NCI-H2227 (cell line): ENCODE measurements around the gene SLC43A1.
A peak's percentile ranks its signal among the peaks of the same experiment; 100 is the strongest.

ENCODE experiments used
- DNase-seq: peaks from one replicate; lab custom pipeline; 2025; ENCODE audit not compliant: unreplicated experiment; lab: John Stamatoyannopoulos, UW

The SLC43A1 gene

DNA sequence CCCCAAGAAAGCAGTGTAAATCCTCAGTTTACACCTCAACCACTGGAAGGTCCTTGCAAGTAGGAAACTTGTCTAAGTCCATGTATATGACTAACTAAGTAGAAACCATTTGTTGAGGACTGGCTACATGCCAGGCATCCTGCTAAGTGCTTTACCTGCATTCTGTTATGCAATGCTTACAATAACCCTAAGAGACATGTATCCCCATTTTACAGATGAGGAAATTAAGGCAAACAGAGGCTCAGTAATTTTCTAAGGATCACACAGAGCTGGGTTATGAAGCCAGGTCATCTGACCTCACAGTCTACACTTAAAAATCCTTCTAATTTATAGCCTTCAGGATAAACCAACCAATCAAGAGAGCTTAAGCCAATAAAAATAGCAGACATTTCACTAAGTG lies 13.5 kb upstream of the SLC43A1 start:
- DNase-seq, result no peak

DNA sequence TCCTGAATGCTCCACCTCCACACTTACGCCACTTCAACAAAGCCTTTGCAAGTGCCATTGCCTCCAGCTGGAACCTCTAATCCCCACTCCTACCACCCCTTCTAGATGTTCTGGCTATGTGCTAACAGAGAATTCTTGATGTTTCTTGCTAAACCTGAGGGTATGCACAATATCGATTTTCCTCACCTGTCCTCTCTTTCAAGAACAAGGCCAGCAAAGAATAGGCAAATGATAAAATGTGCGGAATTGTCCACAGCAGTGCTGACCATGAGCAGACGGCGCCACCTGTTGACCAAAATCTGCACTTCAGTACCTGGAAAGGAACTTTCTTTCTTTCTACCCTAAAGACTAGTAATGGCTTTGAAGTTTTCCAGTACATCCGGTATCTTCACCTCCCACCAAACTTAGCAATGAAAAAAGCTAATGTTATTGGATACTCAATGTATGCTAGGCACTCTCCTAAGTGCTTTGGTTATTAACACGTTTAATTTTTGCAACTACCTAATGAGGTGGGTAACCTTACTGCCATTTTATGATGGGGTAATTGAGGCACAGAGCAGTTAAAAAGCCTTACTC lies 11.6 kb upstream of the SLC43A1 start:
- peak; percentile 82 for DNase-seq

DNA sequence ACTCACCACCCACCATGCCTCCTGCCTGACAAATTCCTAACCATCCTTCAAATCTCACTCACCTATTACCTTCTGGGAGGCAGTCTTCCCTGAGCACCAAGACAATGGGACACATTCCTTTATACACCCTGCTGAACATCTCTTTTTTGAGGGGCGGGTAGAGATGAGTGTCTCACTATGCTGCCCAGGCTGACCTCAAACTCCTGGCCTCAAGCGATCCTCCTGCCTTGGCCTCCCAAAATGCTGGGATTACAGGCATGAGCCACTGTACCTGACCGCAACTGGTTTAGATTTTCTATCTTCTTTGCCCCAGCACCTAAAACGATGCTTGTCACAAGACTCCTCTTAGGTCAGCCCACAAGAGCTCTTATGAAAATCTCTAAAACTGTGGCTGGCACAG lies 7.9 kb upstream of the SLC43A1 start:
- DNase-seq, result no peak

DNA sequence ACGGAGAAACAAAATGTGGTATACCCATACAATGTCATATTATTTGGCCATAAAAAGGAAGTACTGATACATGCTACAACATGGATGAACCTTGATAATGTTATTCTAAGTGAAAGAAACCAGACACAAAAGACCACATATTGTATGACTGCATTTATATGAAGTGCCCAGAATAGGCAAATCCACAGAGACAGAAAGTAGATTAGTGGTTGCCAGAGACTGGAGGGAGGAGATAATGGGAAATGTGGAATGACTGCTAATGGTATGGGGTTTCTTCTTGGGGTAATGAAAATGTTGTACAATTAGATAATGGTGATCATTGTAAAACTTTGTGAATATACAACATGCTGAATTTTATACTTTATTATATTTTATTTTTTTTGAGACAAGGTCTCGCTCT lies 5.6 kb upstream of the SLC43A1 start:
- DNase-seq, result no peak

DNA sequence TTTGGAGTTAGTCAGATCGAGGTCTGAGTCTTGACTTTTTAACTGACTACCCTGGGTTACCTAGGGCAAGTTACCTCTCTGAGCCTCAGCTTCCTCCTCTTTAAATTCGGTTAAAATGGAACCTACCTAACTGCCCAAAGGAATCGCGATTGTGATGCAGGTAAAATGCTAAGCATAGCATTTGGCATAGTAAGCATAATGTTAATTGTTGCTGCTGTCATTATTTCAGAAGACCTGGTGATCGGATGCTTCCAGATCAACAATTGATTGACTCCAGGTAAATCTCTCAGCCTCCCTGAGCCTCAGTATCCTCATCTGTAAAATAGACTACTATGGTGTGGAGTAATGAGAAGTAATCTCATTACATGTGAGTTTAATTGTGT lies 550 bp upstream of the SLC43A1 start:
- no peak for DNase-seq

DNA sequence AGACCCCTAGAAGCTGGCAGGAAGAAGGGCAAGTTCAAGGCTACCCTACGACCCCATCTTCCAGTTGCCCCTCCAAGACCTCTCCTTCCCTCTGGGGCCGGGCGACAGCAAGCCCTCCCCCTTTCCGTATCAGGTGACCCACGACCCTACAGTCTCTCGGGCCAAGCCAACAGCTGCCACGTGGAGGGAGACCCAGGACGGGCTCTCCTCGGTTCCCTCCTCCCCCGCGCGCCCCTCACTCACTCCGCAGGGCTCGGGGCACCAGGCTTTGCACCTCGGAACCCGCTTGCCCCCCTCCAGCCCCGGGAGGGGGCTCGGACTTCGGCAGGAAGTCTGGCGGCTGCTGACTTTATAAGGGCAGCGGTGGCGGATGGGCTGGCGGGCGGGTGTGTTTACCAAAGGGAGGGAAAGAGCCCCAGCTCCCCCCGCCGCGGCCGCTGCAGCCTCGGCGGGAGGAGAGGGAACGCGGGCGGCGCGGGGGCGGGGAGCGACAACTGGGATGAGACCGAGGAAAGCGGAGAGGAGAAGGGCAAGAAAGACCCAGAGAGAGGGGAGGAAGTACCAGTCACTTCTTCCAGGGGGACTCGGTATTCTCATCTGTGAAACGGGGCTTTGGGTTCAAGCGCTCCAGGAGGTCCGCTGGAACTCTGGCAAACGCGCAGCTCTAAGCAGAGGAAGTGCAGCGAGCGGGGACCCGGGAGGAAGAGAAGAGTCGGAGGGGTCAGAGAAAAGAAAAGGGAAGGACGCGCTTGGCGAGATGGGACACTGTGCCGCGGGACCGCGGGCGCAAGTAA lies 767 bp downstream of the SLC43A1 start:
- DNase-seq, result peak; percentile 45

DNA sequence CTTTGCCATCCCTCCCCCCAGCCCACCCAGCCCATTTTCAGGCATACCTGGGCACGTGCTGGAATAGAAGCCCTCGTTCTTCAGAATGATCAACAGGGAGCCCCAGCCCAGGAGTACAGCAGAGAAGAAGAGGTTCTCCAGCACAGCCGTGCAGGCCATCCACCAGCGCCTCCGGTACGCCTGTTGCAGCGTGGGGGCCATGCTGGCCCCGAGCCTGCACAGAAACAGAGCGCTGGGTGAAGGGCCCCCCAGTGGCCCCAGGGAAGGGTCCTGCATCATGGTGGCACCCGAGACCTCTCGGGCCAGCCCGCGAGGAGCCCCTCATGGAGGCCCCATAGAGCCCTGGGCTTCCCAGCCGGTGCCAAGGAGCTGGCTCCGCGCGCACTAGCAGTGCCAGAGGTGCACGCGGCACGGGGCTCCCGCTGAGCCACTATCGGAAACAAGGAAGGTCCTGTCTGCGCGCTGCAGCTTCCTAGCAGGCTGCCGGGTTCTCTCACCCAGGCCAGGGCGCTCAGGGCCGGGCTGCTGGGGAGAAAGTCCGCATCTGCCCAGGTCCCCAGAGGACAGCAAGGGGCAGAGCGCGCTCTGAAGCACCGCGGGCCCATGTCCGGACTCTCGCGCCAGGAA lies 1.5 kb downstream of the SLC43A1 start:
- DNase-seq, result peak; percentile 30

DNA sequence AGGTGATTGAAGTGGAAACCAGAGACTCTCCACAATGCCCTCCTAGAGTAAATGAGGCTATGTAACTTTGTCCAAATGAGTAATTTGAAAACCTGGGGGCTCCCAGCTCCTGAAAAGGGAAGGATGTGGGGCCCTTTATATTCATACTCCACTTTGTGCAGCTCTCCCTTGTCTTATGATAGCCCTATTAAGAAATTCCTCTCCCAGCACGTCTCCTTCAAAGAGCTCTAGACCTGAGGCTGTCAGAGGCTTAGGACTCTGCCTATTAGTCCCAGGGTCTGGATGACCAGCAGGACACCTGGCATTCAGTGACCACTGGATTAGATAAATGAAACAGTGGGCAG lies 2.1 kb downstream of the SLC43A1 start:
- DNase-seq, result no peak

DNA sequence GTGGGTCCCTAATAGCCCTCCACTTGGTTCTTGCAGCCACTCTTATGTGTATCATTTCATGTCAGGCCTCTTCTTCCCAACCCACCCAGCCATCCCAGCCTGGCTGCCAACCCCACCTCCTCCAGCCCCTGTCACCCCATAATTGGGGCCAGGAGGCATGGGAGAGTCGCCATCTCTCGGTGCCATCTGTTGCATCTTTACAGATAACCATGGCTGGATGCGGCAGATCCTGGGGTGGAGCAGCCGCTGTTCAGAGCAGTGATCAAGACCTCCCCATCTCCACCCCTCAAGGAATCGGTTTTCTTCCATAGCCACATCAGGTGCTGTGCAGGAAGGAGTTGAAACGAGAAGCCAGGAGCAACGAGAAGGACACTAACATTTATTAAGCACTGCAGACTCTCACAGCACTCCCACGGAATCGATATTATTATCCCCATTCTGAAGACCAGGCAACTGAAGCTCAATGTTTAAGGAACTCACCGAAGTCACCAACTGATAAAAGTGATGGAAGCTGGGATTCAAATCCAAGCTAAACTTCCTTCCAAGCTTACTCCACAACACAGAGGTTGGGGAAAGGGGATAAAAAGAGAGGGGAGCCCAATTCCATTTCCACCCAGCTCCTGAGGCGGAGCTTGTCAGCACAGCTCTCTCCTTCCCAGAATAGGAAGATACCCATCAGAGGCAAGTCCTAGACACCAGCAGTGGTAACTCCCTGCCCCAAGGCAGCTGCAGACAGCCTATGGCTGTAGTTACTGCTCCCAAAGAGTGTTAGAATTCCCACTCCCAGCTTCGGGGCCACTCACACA lies 2.7 kb downstream of the SLC43A1 start:
- no peak for DNase-seq

DNA sequence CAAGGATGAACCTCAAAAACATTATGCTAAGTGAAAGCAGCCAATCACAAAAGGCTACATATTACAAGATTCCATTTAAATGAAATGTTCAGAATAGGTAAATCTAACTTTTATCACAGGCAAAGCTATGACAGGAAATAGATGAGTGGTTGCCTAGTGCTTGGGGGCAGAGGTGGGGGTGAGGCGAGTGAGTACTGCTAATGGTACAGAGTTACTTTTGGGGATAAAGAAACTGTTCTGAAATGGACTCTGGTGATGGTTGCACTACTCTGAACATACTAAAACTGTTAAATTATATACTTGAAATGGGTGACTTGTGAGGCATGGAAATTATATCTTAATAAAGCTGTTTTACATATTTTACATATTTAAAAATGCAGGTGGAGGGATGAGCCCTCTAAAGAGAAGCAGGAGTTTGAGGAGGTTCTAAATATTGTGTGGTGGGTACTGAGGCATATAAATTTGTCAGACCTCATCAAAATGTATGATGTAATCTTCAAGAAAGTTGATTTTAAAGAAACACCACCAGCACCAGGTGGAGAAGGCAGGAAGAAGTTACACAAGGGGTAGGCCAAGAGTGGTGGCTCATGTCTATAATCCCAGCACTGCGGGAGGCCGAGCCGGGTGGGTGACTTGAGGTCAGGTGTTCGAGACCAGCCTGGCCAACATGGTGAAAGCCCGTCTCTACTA lies 3.6 kb downstream of the SLC43A1 start:
- no peak for DNase-seq

DNA sequence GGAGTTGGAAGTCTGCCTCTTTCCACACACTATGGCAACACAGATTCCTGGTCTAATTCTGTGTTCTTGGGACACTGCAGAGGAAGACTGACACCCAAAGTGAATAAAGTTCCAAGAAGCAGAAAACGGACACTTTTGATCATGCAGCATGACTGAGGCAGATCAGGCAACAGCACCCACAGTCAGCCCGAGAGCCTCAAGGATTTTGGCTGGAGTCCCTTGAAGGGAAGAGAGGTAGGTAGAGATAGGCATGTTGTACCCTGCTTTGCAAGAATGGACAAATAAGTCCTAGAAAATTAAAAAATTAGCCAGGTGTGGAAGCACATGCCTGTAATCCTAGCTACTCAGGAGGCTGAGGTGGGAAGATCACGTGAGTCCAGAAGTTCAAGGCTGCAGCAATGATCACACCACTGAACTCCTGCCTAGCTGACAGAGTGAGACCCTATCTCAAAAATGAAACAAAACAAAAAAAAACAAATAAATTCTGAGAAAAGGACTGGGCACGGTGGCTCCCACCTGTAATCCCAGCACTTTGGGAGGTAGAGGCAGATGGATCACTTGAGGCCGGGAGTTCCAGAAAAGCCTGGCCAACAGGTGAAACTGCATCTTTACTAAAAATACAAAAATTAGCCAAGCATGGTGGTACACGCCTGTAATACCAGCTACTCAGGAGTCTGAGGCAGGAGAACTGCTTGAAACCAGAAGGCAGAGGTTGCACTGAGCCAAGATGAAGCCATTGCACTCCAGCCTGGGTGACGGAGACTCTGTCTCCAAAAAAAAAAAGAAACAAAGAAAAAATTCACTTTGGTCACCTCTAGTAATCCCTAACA lies 6.9 kb downstream of the SLC43A1 start:
- DNase-seq, result no peak

DNA sequence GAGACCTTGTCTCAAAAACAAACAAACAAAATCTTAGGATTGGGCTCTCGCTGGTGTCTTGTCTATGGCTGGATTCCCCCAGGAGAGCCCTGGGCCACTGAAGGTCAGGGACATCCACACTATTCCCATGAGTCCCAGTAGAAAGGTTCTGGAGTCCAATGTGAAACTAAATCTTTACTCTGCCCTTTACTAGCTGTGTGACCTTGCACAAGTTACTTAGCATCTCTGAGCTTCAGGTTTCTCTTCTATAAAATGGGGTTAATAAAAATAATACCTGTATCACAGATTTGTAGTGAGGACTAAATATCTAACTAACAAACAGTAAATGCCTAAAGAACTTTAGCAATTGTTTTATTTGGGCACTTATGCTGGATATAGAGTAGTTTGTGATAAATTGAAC lies 9.0 kb downstream of the SLC43A1 start:
- DNase-seq, result no peak

DNA sequence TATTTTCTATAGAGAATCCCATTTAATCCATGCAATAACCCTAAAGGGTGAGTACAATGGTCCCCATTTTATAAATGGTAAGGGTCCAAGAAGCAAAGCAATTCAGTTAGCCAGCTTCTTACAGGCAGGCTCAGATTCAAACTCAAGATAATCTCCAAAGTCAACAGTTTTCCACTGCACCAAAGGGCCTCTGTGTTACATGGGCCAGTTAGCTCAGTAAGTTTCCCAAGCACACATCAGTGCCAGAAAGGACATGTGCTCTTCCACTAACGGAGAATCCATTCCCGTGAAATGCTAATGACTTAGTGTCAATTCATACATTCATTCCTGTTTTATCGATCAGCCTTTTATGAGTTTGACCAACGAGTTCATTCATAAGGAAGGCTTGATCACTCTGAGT lies 11.0 kb downstream of the SLC43A1 start:
- DNase-seq, result no peak

DNA sequence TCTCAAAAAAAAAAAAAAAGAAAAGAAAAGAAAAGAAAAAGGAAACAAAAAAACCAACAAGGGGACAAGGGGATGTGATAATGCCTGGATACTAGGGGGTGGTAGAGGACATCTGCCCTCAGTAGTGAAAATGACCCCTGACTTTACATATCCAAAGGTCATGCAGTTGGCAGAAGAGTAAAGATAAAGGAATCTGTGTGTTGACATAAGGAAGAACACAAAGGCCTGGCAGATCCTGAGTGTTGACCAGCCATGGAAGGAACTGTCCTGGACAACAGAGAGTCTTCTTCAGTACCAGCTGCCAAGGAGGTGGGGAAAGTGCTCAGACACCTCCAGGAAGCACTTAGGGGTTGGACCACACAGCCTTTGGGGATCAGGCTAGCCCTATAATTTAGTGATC lies 12.6 kb downstream of the SLC43A1 start:
- no peak for DNase-seq

DNA sequence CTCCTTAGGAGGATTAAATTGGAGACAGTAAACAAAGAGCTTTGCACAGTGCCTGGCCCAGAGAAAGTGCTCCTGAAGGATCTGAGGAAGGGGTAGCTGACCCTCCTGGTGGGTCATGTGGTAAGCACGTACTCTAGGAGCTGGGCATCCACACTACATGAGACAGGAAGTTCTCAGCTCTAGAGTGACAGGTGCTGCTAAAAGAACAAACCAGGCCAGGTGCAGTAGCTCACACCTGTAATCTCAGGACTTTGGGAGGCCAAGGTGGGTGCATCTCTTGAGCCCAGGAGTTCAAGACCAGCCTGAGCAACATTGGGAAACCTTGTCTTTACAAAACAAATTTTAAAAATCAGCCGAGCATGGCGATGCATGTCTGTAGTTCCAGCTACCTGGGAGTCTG lies 13.1 kb downstream of the SLC43A1 start:
- no peak for DNase-seq

DNA sequence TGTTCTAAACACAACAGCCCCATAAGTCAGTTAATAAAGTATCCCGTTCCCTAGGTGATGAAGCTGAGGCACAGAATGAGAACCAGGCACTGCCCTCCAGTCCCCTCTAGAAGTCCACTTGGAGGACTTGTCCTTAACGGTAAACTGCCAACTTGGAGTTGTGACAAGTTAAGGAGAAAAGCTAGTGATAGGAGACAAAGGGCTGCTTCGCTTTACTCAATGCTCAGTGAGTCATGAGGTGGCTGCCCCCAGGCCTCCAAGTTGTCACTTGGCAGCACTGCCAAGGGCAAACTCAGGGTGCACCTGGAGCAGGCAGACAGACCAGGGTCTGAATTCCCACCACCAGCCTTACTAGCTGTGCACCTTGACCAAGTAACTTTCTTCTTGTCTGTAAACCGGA lies 13.5 kb downstream of the SLC43A1 start:
- DNase-seq, result no peak

DNA sequence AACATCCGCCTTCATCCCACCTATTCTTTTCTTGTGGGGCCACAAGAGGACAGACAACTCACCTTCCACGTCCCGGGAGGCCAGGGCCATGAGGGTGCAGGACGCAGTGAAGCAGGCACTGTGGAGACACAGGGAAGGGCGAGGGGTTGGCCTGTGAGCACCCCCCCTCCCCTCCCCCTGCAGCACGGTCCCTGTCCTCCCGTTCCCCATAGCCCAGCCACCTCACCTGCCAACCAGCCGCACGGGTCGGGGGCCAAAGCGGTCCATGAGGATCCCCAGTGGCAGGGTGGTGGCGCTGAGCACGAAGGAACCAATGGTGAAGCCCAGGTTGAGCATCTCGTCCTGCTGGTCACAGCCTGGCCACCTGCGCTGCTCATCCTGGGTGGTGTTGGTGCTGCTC lies 14.6 kb downstream of the SLC43A1 start:
- no peak for DNase-seq

DNA sequence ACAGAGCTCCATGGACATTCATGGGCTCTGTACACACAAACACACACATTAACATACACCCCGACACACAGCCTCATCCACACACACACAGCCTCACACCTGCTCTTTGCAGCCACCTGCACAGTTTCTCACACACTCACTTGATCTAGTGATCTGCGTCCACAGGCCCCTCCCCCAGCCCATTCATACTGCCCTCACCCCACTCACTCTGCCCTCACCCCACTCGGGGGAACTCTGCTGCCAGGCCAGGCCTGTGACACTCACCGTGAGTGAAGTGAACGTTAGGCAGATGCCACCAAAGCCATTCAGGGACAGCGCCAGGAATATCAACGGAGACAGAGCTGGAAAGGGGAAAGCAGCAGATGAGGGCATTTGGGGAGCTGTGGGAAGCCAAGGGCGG lies 15.0 kb downstream of the SLC43A1 start:
- no peak for DNase-seq

DNA sequence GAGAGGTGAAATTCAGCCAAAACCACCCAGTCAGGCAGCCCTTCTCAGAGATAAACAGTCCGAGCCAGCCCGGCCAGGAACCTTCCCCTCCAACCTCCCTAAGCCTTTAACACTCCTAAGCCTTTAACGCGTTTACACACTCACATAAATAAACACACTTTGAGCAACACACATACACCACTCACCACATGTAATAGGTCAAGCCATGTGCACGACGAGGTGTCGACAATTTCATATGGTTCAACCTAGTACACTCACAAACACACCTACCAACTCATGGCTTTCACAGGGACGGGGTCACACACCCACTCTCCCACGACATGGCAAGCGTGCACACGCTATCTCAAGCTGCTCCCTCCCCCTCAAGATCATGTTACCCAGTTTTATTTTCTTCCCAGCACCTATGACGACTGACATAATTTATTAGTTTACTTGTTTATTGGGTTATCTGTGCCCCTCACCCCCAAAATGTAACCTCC lies 15.5 kb downstream of the SLC43A1 start:
- no peak for DNase-seq

DNA sequence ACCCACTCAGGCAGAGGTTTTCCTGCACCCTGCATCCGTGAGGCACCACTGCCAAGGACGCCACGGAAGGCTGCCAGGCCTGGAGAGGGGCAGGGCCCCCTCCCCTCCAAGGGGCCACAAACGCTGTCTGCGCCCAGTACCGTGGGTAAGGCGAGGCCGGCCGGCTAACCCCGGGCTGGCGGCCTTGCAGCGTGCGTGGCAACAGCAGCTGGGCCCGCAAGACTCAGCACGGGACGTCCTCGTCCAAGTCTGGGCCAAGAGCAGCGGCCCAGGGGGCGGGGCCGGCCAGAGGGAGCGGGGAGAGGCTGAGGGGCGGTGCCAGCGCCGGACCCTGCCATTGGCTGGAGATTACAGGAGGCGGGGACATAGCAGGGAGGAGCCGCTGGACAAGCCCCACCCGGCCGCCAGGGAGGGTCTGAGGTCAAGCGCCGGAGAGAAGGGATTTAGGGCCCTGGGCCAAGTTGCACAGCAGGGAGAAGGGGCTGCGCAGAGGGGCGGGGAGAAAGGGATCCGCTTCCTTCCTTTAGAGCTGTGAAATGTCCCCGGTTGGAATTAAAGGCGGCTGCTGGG lies 16.0 kb downstream of the SLC43A1 start:
- DNase-seq, result peak; percentile 85
